K562 (cell line): ENCODE results near the gene SCG3. TPM values are rescaled to one million over a fixed set of nuclear protein-coding genes. Genes with fewer than 3 reads are reported as not detected.
A peak's percentile ranks its signal among the peaks of the same experiment; 100 is the strongest.

Experiments
- AFF1 ChIP-seq, 2 experiments: fragments of 450-650 bp; IDR thresholded peaks; 2 replicates each; pipeline ENCODE4 v1.6.1; 2018; ENCODE audit warnings: mild to moderate bottlenecking in 2 of 2, low read depth in 1 of 2; ENCODE audit not compliant: partially characterized antibody in 2 of 2
- BRD9 ChIP-seq: fragments of 450-650 bp; IDR thresholded peaks from 2 replicates; pipeline ENCODE4 v1.6.1; 2018; ENCODE audit warnings: low read depth; ENCODE audit not compliant: partially characterized antibody
- DEAF1 ChIP-seq: fragments of 450-650 bp; formaldehyde crosslinking; IDR thresholded peaks from 2 replicates; pipeline ENCODE4 v1.4.0; 2020; ENCODE audit warnings: mild to moderate bottlenecking, moderate library complexity
- MYNN ChIP-seq, 2 experiments: sonication (generic); formaldehyde crosslinking in 1 of 2; IDR thresholded peaks; 2 replicates each; pipeline versions ENCODE4 v1.5.0 to v1.6.1; 2016 to 2020; ENCODE audit warnings: antibody characterized with exemption in 1 of 2, missing genetic modification reagents in 1 of 2
- ZKSCAN8 ChIP-seq: fragments of 200-800 bp; sonication (Bioruptor generic); IDR thresholded peaks from 2 replicates; pipeline ENCODE4 v1.6.1; 2016; ENCODE audit warnings: missing genetic modification characterization, missing compliant biosample characterization
- ZNF174 ChIP-seq: fragments of 250-450 bp; sonication (Bioruptor Pico); IDR thresholded peaks from 2 replicates; pipeline ENCODE4 v1.4.0; 2020; ENCODE audit warnings: mild to moderate bottlenecking
- ZNF592 ChIP-seq: fragments of 450-650 bp; IDR thresholded peaks from 2 replicates; pipeline ENCODE4 v1.6.1; 2017; ENCODE audit warnings: antibody characterized with exemption, mild to moderate bottlenecking
- polyA plus RNA-seq, 8 experiments: library from polyadenylated mRNA; depleted of rRNA in 4 of 8; stranded (reverse) in 5 of 8; unstranded in 3 of 8; fragments of >200 nt; fragmentation: Nextera tagmentation in 2 of 8; fragmentation: Illumina TruSeq in 1 of 8; extraction: Ambion mirVana in 2 of 8; extraction: Trizol in 1 of 8; gene quantifications; 2 replicates each; pipeline versions ENCODE4 v1.2.1 to v1.2.3, GENCODE V29; 2011 to 2014; ENCODE audit warnings: inconsistent platforms in 1 of 8, missing spikeins in 1 of 8
- total RNA-seq, 7 experiments: library from RNA; depleted of rRNA in 6 of 7; stranded (reverse); fragments of >200 nt in 6 of 7; fragmentation: Illumina TruSeq in 2 of 7; extraction: Trizol in 2 of 7; gene quantifications; 2 replicates each; pipeline versions ENCODE4 v1.2.1 to v1.2.3, GENCODE V29; 2011 to 2021; ENCODE audit warnings: low replicate concordance in 1 of 7

Gene SCG3
- total and polyA plus RNA-seq, 9 of the 15 experiments (the other 6 are each of a cell fraction or from before 2014, with no cell fraction given): 13.0 to 43.8 (median 21.0) TPM

- TF ChIP-seq DEAF1 (peak; percentile 98), ZNF592 (peak; percentile 47; the same call in 1 of the 2 replicates), AFF1 (IDR thresholded peaks at IDR 0.05; ENCODE audit: low read depth in 1 of 2, partially characterized antibody in 2 of 2) (peak in 1 of 2 experiments; percentile 30), BRD9 (peak; percentile 44), ZKSCAN8 (no peak), ZNF174 (no peak), MYNN (IDR thresholded peaks at IDR 0.05) (no peak), MYNN (CRISPR knock-in tag; IDR thresholded peaks at IDR 0.05) (no peak)
These were observed 31.4 kb upstream of the SCG3 start (continued) for GRCh38 chr15:51649659-51650521.
